Measurements from ENCODE around the gene INSC.
A peak's percentile ranks its signal among the peaks of the same experiment; 100 is the strongest.

Gene INSC

GRCh38 chr11:15176646-15177163, 62.0 kb downstream of the INSC start:
- intact Hi-C loops (cut with DNase I): no loop called here
- no peak for DNase-seq

DNA sequence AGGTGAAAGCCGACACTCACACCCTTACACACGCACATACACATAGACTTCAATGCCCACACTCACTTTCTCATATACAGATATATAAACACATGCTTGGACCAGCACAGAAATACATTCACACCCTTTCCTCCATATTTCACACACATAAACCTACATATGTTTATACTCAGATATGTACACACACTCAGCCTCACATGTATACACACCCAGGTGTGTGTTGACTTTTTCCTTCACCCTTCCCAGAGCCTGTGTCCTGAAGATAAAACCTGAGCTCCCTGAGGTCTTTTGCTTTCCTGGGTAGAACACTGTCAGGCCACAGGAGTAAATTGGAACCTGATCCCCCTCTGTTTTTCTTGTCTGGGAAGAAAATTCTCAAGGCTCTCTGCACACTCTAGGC, 62.8 kb downstream of the INSC start:
- DNase-seq: no peak
- intact Hi-C loops (cut with DNase I): no loop called here

DNA sequence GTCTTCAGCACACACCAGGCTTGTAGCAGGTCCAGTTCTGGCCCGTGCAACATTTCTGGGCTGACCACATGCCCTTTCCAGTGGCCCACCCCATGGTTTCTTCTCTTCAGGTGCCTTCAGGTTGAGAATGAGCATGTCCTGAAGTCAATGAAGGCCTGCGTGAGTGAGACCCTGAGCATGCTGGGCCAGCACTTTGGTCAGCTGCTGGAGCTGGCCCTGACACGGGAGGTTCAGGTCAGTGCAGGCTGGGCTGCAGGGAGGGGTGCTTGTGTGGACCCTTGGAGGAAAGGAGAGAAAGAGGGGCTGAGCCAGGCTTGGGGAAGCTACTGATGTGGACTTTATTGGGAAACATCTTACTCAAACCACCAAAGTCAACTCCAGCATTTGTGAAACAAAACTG, 63.5 kb downstream of the INSC start:
- intact Hi-C loops (cut with DNase I): no loop called here
- DNase-seq: no peak

DNA sequence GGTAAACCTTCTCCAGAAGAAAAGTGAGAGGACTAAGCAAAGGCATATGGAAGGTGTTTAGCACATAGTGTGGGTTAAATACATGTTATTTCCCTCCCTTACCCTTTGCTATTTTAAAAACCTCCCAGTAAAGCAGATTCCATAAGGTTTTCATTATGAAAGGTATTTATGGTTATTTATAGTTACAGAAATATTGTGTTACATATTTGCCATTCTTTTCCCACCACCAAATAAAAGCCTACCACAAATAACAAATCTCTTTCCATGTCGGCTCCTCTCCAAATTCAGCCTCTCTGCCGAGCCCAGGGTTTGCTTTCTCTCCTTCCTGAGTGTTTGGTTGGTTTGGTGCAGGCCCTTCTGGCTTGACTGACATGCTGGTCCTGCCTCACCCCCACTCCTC, 64.4 kb downstream of the INSC start:
- intact Hi-C loops (cut with DNase I): no loop called here
- DNase-seq: no peak

DNA sequence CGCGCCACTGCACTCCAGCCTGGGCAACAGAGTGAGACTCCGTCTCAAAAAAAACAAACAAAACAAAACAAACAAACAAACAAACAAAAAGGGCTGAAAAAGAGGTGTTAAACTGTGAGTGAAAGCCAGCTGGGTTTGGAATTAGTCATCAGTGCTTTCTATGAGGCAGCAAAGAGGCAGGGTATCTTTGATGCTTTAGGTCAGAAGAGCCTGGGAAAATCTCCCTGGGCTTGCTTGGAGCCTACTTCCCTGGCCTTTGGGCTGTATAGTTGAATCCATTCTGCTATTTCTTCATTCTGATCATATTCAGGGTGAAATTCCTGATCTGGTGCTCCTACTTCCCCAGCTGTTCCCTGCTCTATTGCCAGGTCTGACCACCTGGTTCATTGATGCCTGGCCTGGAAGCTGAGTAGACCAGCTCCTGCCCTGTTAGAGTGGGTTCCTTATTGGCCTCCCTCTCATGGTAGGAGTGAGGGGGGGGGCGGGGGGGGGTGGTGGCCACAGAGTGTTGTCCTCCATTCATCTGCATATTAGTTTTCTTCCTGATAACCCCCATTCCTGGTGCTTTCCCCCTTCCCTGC, 65.6 kb downstream of the INSC start:
- intact Hi-C loops (cut with DNase I): no loop called here
- DNase-seq: no peak

- intact Hi-C loops (cut with DNase I): no loop called here
- DNase-seq: no peak
These were observed 67.6 kb downstream of the INSC start for GRCh38 chr11:15182372-15182771.

DNA sequence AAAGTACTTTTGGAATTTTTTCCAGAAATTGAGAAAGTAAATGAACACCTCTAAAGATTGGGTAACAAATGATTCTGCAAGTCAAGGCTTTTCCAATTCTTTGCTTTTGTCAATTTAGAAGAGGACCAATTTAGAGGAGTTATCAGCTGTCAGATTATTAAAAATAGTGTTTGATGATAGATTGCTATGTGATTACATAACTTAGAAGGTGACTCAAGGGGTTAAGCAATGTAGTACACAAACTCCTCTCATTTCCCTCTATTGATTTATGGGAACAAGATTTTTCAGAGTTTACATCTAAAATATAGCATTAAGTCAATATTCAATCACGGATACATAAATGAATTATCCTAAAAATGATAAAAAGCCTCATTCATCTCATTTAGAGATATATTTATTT, 70.3 kb downstream of the INSC start:
- no peak for DNase-seq
- intact Hi-C loops (cut with DNase I): no loop called here

DNA sequence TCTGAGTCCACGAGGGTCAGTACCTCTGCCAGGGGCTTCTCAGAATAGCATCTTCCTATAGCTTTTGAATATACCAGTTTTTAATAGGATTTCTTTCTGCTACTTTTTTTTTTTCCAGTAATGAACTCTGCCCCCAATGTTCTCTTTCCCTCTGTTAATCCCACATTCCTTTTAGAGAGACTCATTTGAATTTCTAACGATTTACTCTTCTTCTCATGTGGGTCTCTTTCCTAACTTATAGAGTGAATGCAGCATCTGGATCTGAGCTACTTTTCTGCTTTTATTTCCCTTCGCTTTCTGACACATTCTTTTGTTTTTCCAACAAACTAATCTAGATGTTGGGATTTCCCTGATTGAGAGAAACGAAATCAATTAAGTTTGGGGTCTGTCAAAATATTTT, 71.4 kb downstream of the INSC start:
- intact Hi-C loops (cut with DNase I): no loop called here
- DNase-seq: no peak

DNA sequence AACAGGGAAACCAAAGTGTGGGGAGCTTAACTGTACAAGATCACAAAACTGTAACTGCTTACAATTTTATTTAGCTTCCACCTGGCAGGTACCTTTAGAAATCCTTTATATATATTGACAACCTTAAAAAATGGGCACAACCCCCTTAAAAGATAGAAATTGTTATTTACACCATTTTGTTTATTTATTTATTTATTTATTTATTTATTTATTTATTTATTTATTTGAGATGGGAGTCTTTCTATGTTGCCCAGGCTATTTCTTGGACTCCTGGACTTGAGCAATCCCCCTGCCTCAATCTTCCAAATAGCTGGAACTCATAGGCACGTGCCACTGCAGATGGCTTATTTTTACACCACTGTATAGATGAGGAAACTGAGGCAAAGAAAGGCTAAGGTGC, 74.5 kb downstream of the INSC start:
- no peak for DNase-seq
- intact Hi-C loops (cut with DNase I): no loop called here

DNA sequence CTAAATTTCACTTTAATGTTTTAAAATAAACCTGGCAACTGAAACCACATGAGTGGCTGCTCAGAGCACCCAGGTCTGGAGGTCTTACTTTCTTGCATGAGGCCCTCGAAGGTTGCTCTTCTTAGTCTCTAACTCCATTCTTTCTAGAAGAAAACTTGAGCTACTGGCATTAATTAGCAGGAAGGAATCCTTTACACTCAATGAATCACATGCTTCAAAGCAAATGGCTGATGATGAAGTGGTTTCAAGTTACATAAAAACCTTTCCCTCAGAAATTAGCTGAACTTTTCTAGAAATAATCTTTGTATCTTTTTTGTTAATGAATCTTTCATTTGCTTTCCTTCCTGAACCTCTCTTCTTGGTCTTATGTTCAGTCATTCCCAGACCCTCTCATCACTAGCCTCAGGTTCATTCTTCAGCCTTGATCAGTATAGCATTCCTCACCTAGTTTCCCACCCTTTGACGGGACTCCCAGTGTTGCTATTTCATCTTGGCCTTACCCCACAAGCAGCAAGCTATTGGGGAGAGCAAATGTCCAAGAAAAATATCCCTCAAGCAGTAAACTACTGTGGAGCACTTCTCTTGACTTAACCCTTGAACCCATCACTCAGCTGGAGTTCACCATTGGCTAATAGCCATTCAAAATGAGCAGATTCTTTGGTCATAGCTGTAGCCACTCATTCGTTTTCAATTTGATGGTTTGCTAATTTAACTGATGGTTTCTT, 75.1 kb downstream of the INSC start:
- no peak for DNase-seq
- intact Hi-C loops (cut with DNase I): no loop called here

GRCh38 chr11:15190611-15191010, 75.9 kb downstream of the INSC start:
- intact Hi-C loops (cut with DNase I): no loop called here
- no peak for DNase-seq

DNA sequence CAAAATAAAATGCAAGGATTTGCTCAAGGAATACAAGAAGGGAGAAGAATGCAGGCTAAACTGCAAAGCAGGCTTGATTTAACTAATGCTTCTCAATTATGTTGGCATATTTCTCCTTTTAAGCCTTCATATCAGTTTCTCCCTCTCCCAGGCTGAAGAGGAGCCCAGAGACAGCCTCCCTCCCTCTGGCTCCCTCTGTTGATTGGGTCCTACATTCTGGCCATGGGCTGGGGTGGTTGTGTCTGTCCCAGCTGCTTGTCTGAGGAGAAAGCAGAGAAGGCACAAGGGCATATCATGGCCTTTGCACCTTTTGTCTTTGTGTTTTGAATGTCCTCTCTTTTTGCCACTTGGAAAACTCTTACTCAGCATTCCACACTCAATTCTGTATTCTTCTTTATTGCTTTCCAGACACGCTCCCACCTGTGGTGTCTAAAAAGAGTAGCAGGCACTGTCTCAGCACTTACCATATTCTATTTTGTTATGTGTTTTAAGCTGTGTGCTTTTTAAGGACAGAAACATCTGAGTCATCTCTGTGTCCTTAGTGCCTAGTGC, 77.4 kb downstream of the INSC start:
- intact Hi-C loops (cut with DNase I): no loop called here
- DNase-seq: no peak

GRCh38 chr11:15194671-15195415, 80.1 kb downstream of the INSC start:
- intact Hi-C loops (cut with DNase I): no loop called here
- DNase-seq: no peak

- DNase-seq: no peak
- intact Hi-C loops (cut with DNase I): no loop called here
These were observed 80.9 kb downstream of the INSC start for GRCh38 chr11:15195454-15196200.

GRCh38 chr11:15196704-15197103, 82.0 kb downstream of the INSC start:
- intact Hi-C loops (cut with DNase I): no loop called here
- peak in 1 of 42 donors; percentile 24 for DNase-seq

- peak in 12 of 42 donors; percentile 6 to 64 (median 22) for DNase-seq
- intact Hi-C loops (cut with DNase I): no loop called here
These were observed 83.0 kb downstream of the INSC start for GRCh38 chr11:15197696-15198095.

- DNase-seq: no peak
- intact Hi-C loops (cut with DNase I): no loop called here
These were observed 83.6 kb downstream of the INSC start for GRCh38 chr11:15198284-15198683.

DNA sequence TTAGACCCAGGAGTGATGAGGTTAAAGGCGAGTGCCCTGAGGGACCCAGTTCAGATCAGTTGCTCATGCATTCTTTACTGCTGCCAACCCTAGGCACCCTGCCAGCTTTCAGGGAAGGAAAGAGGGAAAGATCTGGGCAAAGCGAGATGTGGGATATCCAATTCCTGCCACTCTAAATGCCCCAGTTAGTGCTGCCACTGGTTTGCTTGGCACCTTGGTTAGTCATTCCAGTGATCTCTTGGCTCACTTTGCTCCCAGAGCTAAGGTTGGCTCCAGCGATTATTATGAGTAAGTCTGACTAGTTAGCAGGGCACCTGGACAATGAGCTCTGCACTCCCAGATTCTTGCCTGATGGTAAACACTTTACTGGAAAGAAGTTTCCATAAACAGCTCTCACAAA, 85.0 kb downstream of the INSC start:
- intact Hi-C loops (cut with DNase I): no loop called here
- DNase-seq: peak in 12 of 42 donors; percentile 16 to 61 (median 28)

DNA sequence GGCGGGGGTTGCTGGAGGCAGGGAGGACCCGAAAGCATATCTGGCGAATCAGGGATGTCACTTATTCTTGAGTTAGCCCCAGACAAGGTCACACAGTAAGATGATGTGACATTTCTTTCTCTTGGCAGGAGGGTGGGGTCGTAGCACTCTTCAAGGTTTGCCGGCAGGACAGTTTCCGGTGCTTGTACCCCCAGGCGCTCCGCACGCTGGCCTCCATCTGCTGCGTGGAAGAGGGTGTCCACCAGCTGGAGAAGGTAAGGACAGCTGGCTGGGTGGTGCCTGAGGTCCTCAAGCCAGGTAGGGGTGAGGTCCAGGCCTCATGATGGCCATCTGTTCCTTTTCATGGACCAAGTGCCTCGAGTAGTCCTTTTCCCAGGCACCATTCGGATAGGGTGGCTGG, 86.0 kb downstream of the INSC start:
- DNase-seq: peak in 1 of 42 donors; percentile 28
- intact Hi-C loops (cut with DNase I): no loop called here
